ENCODE results near the gene CDH24.

DNA sequence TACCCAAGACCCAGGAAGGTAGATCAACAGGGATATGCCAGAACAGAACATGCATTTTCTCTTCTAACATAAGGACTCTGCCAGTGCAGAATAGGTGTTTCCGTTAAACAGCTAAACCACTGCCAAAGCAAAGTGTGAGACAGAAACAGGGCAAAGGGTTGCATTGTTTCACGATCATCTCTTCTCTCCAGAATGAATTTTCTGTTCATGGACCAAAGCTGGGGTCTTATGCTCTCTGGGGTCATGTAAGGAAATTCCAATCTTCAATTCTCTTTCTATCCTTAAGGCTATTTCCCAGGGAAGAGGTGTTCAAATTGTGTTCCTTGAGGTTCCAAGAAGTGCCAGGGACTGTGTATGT is 33.5 kb downstream of the CDH24 start:
- TF ChIP-seq, protein P1, sequence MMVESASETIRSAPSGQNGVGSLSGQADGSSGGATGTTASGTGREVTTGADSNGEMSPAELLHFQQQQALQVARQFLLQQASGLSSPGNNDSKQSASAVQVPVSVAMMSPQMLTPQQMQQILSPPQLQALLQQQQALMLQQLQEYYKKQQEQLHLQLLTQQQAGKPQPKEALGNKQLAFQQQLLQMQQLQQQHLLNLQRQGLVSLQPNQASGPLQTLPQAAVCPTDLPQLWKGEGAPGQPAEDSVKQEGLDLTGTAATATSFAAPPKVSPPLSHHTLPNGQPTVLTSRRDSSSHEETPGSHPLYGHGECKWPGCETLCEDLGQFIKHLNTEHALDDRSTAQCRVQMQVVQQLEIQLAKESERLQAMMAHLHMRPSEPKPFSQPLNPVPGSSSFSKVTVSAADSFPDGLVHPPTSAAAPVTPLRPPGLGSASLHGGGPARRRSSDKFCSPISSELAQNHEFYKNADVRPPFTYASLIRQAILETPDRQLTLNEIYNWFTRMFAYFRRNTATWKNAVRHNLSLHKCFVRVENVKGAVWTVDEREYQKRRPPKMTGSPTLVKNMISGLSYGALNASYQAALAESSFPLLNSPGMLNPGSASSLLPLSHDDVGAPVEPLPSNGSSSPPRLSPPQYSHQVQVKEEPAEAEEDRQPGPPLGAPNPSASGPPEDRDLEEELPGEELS (CRISPR knock-in tag; IDR thresholded peaks at IDR 0.05; ENCODE audit: borderline replicate concordance), result no peak
- TF ChIP-seq, protein P2, sequence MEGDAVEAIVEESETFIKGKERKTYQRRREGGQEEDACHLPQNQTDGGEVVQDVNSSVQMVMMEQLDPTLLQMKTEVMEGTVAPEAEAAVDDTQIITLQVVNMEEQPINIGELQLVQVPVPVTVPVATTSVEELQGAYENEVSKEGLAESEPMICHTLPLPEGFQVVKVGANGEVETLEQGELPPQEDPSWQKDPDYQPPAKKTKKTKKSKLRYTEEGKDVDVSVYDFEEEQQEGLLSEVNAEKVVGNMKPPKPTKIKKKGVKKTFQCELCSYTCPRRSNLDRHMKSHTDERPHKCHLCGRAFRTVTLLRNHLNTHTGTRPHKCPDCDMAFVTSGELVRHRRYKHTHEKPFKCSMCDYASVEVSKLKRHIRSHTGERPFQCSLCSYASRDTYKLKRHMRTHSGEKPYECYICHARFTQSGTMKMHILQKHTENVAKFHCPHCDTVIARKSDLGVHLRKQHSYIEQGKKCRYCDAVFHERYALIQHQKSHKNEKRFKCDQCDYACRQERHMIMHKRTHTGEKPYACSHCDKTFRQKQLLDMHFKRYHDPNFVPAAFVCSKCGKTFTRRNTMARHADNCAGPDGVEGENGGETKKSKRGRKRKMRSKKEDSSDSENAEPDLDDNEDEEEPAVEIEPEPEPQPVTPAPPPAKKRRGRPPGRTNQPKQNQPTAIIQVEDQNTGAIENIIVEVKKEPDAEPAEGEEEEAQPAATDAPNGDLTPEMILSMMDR (IDR thresholded peaks at IDR 0.05 in 2 of 3, conservative IDR thresholded peaks at IDR 0.05 in 1 of 3; ENCODE audit: insufficient read depth in 2 of 3, low read depth in 1 of 3, low read length in 3 of 3), result no peak
- TF ChIP-seq TCF7L2 (IDR thresholded peaks at IDR 0.05; ENCODE audit: low read depth, low read length) (no peak), EZH2 (IDR thresholded peaks at IDR 0.05; ENCODE audit: borderline replicate concordance, low read depth, low read length) (no peak), MYC (IDR thresholded peaks at IDR 0.05; ENCODE audit: low read depth, low read length) (no peak), MYC (CRISPR knock-in tag; IDR thresholded peaks at IDR 0.05; ENCODE audit: borderline replicate concordance, low read depth) (no peak), MTA3 (IDR thresholded peaks at IDR 0.05; ENCODE audit: borderline replicate concordance) (no peak), SIN3A (IDR thresholded peaks at IDR 0.05; ENCODE audit: borderline replicate concordance in 2 of 2, control insufficient read depth in 1 of 2, low read depth in 2 of 2, low read length in 2 of 2) (no peak), GABPA (tag; conservative IDR thresholded peaks at IDR 0.05; ENCODE audit: low read depth) (no peak), ZNF12 (CRISPR knock-in tag; IDR thresholded peaks at IDR 0.05) (no peak), ZNF507 (tag; conservative IDR thresholded peaks at IDR 0.05) (no peak), NR2C2 (CRISPR knock-in tag; IDR thresholded peaks at IDR 0.05) (no peak), NR2C2 (tag; IDR thresholded peaks at IDR 0.05) (no peak), ZFX (CRISPR knock-in tag; IDR thresholded peaks at IDR 0.05) (no peak), HMG20B (CRISPR knock-in tag; IDR thresholded peaks at IDR 0.05) (no peak)
- TF ChIP-seq, protein P3, sequence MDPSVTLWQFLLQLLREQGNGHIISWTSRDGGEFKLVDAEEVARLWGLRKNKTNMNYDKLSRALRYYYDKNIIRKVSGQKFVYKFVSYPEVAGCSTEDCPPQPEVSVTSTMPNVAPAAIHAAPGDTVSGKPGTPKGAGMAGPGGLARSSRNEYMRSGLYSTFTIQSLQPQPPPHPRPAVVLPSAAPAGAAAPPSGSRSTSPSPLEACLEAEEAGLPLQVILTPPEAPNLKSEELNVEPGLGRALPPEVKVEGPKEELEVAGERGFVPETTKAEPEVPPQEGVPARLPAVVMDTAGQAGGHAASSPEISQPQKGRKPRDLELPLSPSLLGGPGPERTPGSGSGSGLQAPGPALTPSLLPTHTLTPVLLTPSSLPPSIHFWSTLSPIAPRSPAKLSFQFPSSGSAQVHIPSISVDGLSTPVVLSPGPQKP (CRISPR knock-in tag; IDR thresholded peaks at IDR 0.05), result no peak
